ENCODE measurements around the gene VWA1. TPM values are rescaled to one million over a fixed set of nuclear protein-coding genes. Genes with fewer than 3 reads are reported as not detected.

The VWA1 gene
- total RNA-seq, 1 experiment from 2014 or later = 0.54 TPM

GRCh38 chr1:1421147-1421906, 14.2 kb upstream of the VWA1 start, which contains the start of gene ANKRD65:
Gene ANKRD65 (minus strand): TSS chr1:1421276. CDS start chr1:1421005, 271 bp downstream.
- TF ChIP-seq, protein P1, sequence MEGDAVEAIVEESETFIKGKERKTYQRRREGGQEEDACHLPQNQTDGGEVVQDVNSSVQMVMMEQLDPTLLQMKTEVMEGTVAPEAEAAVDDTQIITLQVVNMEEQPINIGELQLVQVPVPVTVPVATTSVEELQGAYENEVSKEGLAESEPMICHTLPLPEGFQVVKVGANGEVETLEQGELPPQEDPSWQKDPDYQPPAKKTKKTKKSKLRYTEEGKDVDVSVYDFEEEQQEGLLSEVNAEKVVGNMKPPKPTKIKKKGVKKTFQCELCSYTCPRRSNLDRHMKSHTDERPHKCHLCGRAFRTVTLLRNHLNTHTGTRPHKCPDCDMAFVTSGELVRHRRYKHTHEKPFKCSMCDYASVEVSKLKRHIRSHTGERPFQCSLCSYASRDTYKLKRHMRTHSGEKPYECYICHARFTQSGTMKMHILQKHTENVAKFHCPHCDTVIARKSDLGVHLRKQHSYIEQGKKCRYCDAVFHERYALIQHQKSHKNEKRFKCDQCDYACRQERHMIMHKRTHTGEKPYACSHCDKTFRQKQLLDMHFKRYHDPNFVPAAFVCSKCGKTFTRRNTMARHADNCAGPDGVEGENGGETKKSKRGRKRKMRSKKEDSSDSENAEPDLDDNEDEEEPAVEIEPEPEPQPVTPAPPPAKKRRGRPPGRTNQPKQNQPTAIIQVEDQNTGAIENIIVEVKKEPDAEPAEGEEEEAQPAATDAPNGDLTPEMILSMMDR (IDR thresholded peaks at IDR 0.05; ENCODE audit: unreplicated experiment) = no peak
- H3K4me3 Mint-ChIP-seq (ENCODE audit: unreplicated experiment) = no peak within 1 kb of the TSS
- peak; percentile 54 for DNase-seq (ENCODE audit: unreplicated experiment)
- ChIA-PET POLR2A (interaction anchor here (0.7 to 1.0 kb wide), 2 partner anchors 14 to 50 kb away, joined by 3 to 9 read pairs; partner anchors contain the start of gene MRPL20), CTCF (no interaction called here)
- intact Hi-C loops (cut with micrococcal nuclease) = no loop called here
- H3K9me3 Mint-ChIP-seq (ENCODE audit: unreplicated experiment) = no peaks in the 10 kb centered on the region
- no peaks in the 10 kb centered on the region for H3K27me3 Mint-ChIP-seq (ENCODE audit: insufficient read depth, unreplicated experiment)
- no TSS peak for BruUV-seq (replicated peaks)
- H3K4me1 Mint-ChIP-seq (ENCODE audit: insufficient read depth, unreplicated experiment) = no peaks in the 10 kb centered on the region
- no peak within 1 kb of the TSS for H3K27ac Mint-ChIP-seq (ENCODE audit: low read depth, unreplicated experiment)
- H3K36me3 Mint-ChIP-seq (ENCODE audit: insufficient read depth, unreplicated experiment) = no peaks in the 10 kb centered on the region

GRCh38 chr1:1421907-1422464, 13.5 kb upstream of the VWA1 start:
- H3K27ac Mint-ChIP-seq (ENCODE audit: low read depth, unreplicated experiment) = no peak overlapping the region
- CTCF ChIA-PET = interaction anchor here (1.0 kb wide), 1 partner anchor 19 kb away, joined by 3 read pairs; no protein-coding TSS in a partner anchor
- H3K4me1 Mint-ChIP-seq (ENCODE audit: insufficient read depth, unreplicated experiment) = no peaks in the 10 kb centered on the region
- H3K9me3 Mint-ChIP-seq (ENCODE audit: unreplicated experiment) = no peaks in the 10 kb centered on the region
- POLR2A ChIA-PET = no interaction called here
- TF ChIP-seq, protein P1 (IDR thresholded peaks at IDR 0.05; ENCODE audit: unreplicated experiment) = no peak
- no peak for DNase-seq (ENCODE audit: unreplicated experiment)
- H3K4me3 Mint-ChIP-seq (ENCODE audit: unreplicated experiment) = no peak overlapping the region
- no peaks in the 10 kb centered on the region for H3K36me3 Mint-ChIP-seq (ENCODE audit: insufficient read depth, unreplicated experiment)
- intact Hi-C loops (cut with micrococcal nuclease) = no loop called here
- no peaks in the 10 kb centered on the region for H3K27me3 Mint-ChIP-seq (ENCODE audit: insufficient read depth, unreplicated experiment)
- BruUV-seq (replicated peaks) = no TSS peak

- Mint-ChIP-seq H3K4me1 (ENCODE audit: insufficient read depth, unreplicated experiment) (no peaks in the 10 kb centered on the region), H3K9me3 (ENCODE audit: unreplicated experiment) (no peaks in the 10 kb centered on the region), H3K27ac (ENCODE audit: low read depth, unreplicated experiment) (no peak overlapping the region), H3K27me3 (ENCODE audit: insufficient read depth, unreplicated experiment) (no peaks in the 10 kb centered on the region), H3K36me3 (ENCODE audit: insufficient read depth, unreplicated experiment) (no peaks in the 10 kb centered on the region), H3K4me3 (ENCODE audit: unreplicated experiment) (no peak overlapping the region)
- TF ChIP-seq, protein P1 (IDR thresholded peaks at IDR 0.05; ENCODE audit: unreplicated experiment) = no peak
- intact Hi-C loops (cut with micrococcal nuclease) = no loop called here
- POLR2A ChIA-PET = no interaction called here
- BruUV-seq (replicated peaks) = no TSS peak
- CTCF ChIA-PET = interaction anchor here (1.0 kb wide), 1 partner anchor 18 kb away, joined by 3 read pairs; no protein-coding TSS in a partner anchor
- DNase-seq (ENCODE audit: unreplicated experiment) = no peak
These were observed 12.8 kb upstream of the VWA1 start for GRCh38 chr1:1422465-1423244.

DNA sequence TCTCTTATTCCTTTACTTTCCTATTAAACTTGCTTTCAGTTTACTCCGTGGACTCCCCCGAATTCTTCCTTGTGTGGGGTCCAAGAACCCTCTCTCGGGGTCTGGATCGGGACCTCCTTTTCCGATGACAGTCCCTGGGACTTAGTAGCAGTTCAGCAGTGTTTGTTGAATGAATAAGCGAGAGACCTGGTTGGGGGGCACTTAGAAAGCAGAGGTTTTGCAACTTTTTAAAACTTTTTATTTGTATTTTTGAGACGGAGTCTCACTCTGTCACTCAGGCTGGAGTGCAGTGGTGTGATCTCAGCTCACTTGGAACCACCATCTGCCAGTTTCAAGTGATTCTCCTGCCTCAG, 12.3 kb upstream of the VWA1 start:
- BruUV-seq (replicated peaks) = no TSS peak
- Mint-ChIP-seq H3K9me3 (ENCODE audit: unreplicated experiment) (no peaks in the 10 kb centered on the region), H3K4me1 (ENCODE audit: insufficient read depth, unreplicated experiment) (no peaks in the 10 kb centered on the region), H3K27ac (ENCODE audit: low read depth, unreplicated experiment) (no peak overlapping the region), H3K36me3 (ENCODE audit: insufficient read depth, unreplicated experiment) (no peaks in the 10 kb centered on the region), H3K27me3 (ENCODE audit: insufficient read depth, unreplicated experiment) (no peaks in the 10 kb centered on the region), H3K4me3 (ENCODE audit: unreplicated experiment) (no peak overlapping the region)
- TF ChIP-seq, protein P1 (IDR thresholded peaks at IDR 0.05; ENCODE audit: unreplicated experiment) = no peak
- intact Hi-C loops (cut with micrococcal nuclease) = no loop called here
- no peak for DNase-seq (ENCODE audit: unreplicated experiment)
- CTCF ChIA-PET = no interaction called here
- POLR2A ChIA-PET = no interaction called here

All from MCF 10A (cell line).